ENCODE results near the gene MRPS27.

MRPS27 gene

GRCh38 chr5:72225741-72226140, 94.3 kb downstream of the MRPS27 start:
- DNase-seq: no peak

DNA sequence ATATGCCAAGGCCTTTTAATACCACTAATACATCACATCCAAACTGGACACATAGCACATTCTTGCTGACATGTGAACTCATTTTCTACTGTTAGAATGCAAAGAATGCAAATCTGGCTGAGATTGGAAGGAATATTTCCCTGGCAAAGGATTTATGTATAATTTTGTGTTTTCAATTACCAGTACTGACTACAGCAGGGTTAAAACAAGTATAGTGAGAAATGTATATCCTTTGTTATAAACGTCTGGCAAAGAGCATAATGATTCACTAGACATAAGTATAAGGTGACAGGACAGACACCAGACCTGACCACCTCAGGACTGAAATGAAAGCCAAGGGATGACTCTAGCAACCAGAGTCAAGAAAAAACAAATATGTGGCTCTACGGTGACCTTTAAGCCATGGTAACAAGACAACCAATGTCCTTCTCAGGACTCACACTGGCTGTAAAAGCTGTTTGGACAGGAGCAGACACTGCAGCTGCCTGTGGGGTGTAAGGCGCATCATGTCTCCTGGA, 95.0 kb downstream of the MRPS27 start:
- no peak for DNase-seq

- DNase-seq: no peak
Observed at GRCh38 chr5:72223371-72223770, 96.7 kb downstream of the MRPS27 start.

- DNase-seq: no peak
Observed at GRCh38 chr5:72222521-72222920, 97.5 kb downstream of the MRPS27 start.

DNA sequence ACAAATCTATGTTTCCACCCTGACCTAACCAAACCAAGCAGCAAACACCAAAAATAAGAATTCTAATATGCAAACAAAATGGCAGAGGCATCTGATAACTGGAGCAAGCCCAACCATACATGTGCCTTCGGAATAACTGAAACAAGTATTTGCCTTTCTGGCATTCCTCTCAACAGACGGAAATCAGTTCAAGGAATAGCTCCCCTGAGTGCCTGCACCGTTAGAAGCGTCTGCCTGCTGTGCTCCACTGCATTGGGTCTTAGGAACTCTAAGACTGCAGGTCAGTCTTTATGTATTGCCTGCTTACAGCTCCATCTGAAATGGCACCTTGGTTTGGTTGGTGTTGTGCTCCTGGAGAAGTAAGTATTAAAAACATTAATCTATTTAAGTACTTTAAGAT, 98.5 kb downstream of the MRPS27 start:
- DNase-seq: no peak

DNA sequence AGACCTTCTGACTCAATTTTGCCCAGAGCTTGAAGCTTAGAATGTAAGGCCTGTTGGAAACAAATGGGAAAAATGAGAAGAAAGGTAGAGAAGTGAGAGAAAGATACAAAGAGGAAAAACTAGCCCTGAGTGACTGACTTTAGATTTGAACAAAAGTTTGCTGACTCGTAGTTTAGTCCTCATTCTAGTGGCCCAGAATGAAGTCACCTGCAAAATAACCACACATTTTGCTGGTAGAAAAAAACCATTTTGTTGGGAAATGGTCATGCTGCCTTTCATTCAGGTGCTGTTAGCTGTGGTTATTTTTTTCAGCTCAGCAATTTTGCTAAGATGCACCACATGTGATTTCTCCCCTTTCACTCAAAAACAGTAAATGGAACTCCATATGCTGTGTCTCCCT, 98.9 kb downstream of the MRPS27 start:
- DNase-seq: no peak

DNA sequence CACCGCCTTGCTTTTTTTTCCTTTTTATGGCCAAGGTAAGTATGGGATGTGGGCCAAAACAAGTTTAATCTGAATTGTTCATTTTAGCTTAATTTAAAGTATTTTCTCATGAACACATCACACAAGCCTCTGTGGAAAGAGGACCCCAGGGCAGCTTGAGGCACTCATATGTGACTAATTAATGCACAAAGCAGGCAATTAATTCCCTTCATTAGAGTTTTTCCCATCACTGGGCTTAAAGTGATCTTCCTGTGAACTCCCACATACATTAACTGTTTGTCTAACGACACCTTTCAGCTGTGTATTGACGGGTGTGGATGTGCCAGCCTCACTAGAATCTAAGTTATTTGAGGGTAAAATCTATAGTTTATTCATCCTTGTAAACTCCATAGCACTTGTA, 103.3 kb downstream of the MRPS27 start:
- DNase-seq: no peak

DNA sequence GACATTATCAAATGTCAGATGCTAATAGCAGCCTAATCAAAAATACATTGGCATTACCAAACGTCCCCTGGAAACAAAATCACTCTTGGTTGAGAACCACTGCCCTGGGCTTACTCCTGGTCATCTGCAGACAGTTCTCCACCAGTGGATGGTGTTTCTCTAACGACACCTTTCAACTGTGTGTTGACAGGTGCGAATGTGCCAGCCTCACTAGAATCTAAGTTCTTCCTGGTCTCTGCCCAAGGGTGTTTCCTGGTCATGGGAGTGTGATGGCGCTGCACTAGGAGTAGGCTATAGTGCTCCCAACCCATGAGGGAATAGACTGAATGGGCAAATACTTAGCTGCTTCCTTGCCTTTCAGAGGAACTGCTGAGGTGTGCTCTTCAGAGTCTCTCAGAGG, 105.9 kb downstream of the MRPS27 start:
- DNase-seq: no peak

DNA sequence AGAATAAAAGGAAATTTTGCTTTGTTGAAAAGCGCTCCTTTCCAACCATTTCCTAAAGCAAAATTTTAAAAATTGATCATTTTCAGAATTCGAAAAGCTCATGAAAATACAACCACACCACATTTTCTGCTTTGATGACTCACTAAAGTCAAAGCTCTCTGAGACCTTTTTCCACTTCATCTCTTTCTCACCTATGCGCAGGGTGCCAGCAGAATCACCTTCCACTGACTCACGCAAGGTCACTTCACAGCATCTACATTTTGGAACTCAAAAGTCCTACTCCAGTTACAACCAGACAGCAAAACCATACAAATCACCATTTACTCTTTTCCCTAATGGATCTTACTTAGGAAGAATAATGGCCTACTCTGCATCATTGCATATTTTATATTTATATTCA, 106.6 kb downstream of the MRPS27 start:
- DNase-seq: no peak

GRCh38 chr5:72212171-72212570, 107.9 kb downstream of the MRPS27 start:
- no peak for DNase-seq

- DNase-seq: peak; percentile 6
Observed at GRCh38 chr5:72210888-72211678, 109.0 kb downstream of the MRPS27 start.

GRCh38 chr5:72209147-72210115, 110.6 kb downstream of the MRPS27 start:
- DNase-seq: no peak

- no peak for DNase-seq
Observed at GRCh38 chr5:72208324-72208926, 111.6 kb downstream of the MRPS27 start.

DNA sequence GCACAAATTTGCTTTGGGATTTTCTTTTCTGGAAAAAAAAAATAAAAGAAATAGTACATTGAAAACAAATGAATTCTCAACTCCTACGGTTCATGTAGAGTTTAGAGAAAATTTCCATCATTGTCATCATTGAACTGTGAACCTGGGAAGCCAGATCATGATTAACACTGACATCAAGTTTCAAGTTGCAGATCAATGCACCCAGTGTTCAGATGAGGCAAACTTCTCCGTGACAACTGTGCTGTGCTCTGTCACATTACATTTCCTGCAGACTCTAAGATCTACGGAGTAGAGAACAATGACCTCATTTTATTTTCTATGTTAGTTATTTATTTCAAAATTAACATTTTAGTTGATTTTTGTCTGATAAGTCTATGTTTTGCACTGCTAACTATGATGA, 113.0 kb downstream of the MRPS27 start:
- DNase-seq: no peak

DNA sequence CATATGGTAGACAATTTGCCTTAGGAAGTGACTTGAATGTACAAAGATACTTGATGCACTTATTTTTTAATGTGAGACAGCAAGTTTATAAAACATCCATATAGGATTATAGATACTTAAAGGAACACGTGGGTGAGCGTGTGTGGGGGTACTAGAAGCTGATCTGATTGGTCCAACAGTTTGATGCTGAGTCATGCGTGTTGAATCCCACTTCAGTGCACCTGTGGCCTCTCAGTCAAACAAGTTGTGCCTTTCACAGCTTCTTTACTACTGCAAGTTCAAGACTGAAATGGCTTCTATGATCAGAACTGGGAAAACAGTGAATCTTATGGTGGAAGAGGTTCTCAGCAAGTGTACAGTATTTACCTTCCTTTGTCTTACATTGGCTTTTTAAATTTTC, 113.9 kb downstream of the MRPS27 start:
- DNase-seq: no peak

GRCh38 chr5:72205431-72206009, 114.5 kb downstream of the MRPS27 start:
- DNase-seq: no peak

DNA sequence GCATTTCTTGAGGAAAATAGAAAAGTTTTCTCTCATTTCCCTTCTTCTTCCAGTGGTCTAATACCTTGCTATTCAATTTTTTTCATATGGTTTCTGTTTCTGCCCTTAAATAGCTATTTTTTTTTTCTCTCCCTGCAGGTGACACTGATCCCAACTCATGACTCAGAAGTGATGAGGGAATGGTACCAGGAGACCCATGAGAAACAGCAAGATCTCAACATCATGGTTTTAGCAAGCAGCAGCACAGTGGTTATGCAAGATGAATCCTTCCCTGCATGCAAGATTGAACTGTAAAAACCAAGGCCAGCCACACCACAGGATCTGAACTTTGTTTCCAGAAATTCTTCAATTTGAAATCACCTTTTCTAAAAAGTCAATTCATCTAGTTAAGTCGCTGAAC, 115.1 kb downstream of the MRPS27 start:
- no peak for DNase-seq

DNA sequence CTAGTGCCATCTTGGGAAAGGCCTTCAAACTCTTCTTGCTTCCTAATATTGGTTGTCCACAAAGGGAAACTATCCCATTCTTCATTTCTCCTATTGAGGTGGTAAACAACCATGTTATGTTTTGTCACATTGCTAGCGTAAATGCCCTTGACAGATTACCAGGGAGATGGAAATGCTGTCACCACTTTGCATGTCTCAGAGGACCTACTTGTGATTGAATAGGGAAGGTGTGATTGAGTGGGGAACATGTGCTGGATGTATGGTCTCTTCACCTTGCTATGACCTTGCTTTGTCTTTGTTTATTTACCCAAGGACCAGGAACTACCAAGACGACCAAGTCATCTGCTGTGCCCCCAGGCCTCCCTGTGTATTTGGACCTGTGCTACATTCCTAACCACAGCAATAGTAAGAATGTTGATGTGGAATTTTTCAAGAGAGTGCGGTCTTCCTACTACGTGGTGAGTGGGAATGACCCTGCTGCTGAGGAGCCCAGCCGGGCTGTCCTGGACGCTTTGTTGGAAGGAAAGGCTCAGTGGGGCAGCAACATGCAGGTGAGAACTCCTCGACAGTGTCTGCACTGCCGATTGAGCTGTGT, 116.7 kb downstream of the MRPS27 start:
- DNase-seq: no peak

GRCh38 chr5:72202331-72202825, 117.7 kb downstream of the MRPS27 start:
- no peak for DNase-seq

GRCh38 chr5:72199681-72200080, 120.4 kb downstream of the MRPS27 start:
- DNase-seq: no peak

- DNase-seq: no peak
Observed at GRCh38 chr5:72197393-72197792, 122.6 kb downstream of the MRPS27 start.

DNA sequence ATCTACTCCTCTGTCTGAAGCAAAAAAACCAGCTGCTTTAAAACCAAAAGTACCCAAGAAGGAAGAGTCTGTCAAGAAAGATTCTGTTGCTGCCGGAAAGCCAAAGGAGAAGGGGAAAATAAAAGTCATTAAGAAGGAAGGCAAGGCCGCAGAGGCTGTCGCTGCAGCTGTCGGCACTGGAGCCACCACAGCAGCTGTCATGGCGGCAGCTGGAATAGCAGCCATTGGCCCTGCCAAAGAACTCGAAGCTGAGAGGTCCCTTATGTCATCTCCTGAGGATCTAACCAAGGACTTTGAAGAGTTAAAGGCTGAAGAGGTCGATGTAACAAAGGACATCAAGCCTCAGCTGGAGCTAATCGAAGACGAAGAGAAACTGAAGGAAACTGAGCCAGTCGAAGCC, 124.5 kb downstream of the MRPS27 start:
- DNase-seq: no peak

Measured in OCI-M1 (cell line).